Ishikawa (cell line): ENCODE results near the gene SMYD2.

Experiments used
- CEBPB ChIP-seq: IDR thresholded peaks from 2 replicates; pipeline ENCODE4 v1.6.1; 2012
- CREB1 ChIP-seq: IDR thresholded peaks from 2 replicates; pipeline ENCODE4 v1.6.1; 2012; ENCODE audit warnings: low read depth
- EGR1 ChIP-seq: IDR thresholded peaks from 2 replicates; pipeline ENCODE4 v1.6.1; 2012
- EP300 ChIP-seq: IDR thresholded peaks from 2 replicates; pipeline ENCODE4 v1.6.1; 2012; ENCODE audit warnings: borderline replicate concordance
- FOXM1 ChIP-seq: IDR thresholded peaks from 2 replicates; pipeline ENCODE4 v1.6.1; 2012; ENCODE audit warnings: low read depth, borderline replicate concordance
- NFIC ChIP-seq: IDR thresholded peaks from 2 replicates; pipeline ENCODE4 v1.6.1; 2012
- RAD21 ChIP-seq: IDR thresholded peaks from 2 replicates; pipeline ENCODE4 v1.6.1; 2012; ENCODE audit warnings: low read depth
- TAF1 ChIP-seq: IDR thresholded peaks from 2 replicates; pipeline ENCODE4 v1.6.1; 2012; ENCODE audit warnings: low read depth, mild to moderate bottlenecking
- TCF12 ChIP-seq: IDR thresholded peaks from 2 replicates; pipeline ENCODE4 v1.6.1; 2012; ENCODE audit warnings: low read depth
- TEAD4 ChIP-seq: IDR thresholded peaks from 2 replicates; pipeline ENCODE4 v1.6.1; 2012
- YY1 ChIP-seq: IDR thresholded peaks from 2 replicates; pipeline ENCODE4 v1.6.1; 2012; ENCODE audit warnings: low read depth
- ZBTB7A ChIP-seq: IDR thresholded peaks from 2 replicates; pipeline ENCODE4 v1.6.1; 2012; ENCODE audit warnings: low read depth
- TF ChIP-seq, protein P1 (sequence below): IDR thresholded peaks from 2 replicates; pipeline ENCODE4 v1.6.1; 2012
- TF ChIP-seq, protein P2 (sequence below): IDR thresholded peaks from 2 replicates; pipeline ENCODE4 v1.6.1; 2012; ENCODE audit warnings: low read depth, mild to moderate bottlenecking
- TF ChIP-seq, protein P3 (sequence below): IDR thresholded peaks from 2 replicates; pipeline ENCODE4 v1.6.1; 2012

SMYD2 gene

DNA sequence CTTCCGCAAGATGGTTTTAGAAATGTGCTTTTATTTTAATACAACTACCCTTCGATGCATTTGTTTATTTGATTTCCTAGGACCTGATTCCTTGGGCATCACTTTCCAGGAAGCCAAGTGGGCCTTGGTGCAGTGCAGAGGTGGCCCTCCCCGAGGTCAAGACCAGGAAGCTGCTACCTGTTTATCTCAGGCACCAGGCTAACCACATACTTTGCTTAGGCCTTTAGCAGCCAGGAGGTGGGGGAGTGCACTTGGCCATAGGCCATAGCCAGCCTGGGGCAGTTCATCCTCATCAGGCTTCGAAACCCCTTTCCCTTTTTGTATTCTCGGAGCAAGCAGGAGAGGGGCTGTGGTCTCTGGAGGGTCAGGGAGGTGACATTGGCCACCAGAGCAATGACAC is 45.4 kb downstream of the SMYD2 start:
- no peak for TF ChIP-seq YY1
- no peak for TF ChIP-seq NFIC
- TF ChIP-seq TAF1: no peak

DNA sequence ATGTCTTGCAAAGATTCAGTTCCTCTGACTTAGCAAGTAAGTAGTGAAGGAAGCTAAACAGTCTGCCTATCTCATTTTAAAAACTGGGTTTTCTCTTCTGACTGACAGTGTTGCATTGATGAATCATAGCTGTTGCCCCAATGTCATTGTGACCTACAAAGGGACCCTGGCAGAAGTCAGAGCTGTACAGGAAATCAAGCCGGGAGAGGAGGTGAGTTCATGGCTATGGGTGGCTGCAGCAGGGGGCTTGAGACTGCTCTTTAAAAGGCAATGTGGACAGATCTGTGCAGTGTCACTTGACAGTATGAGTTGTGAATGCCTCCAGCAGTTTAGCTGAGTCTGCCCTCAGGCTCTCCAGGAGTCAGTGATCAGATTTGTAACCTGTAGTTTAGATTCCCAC is 46.6 kb downstream of the SMYD2 start:
- TF ChIP-seq, protein P1, sequence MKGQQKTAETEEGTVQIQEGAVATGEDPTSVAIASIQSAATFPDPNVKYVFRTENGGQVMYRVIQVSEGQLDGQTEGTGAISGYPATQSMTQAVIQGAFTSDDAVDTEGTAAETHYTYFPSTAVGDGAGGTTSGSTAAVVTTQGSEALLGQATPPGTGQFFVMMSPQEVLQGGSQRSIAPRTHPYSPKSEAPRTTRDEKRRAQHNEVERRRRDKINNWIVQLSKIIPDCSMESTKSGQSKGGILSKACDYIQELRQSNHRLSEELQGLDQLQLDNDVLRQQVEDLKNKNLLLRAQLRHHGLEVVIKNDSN: no peak
- TF ChIP-seq TEAD4 (no peak), FOXM1 (no peak), CREB1 (no peak), RAD21 (no peak)
- TF ChIP-seq, protein P2, sequence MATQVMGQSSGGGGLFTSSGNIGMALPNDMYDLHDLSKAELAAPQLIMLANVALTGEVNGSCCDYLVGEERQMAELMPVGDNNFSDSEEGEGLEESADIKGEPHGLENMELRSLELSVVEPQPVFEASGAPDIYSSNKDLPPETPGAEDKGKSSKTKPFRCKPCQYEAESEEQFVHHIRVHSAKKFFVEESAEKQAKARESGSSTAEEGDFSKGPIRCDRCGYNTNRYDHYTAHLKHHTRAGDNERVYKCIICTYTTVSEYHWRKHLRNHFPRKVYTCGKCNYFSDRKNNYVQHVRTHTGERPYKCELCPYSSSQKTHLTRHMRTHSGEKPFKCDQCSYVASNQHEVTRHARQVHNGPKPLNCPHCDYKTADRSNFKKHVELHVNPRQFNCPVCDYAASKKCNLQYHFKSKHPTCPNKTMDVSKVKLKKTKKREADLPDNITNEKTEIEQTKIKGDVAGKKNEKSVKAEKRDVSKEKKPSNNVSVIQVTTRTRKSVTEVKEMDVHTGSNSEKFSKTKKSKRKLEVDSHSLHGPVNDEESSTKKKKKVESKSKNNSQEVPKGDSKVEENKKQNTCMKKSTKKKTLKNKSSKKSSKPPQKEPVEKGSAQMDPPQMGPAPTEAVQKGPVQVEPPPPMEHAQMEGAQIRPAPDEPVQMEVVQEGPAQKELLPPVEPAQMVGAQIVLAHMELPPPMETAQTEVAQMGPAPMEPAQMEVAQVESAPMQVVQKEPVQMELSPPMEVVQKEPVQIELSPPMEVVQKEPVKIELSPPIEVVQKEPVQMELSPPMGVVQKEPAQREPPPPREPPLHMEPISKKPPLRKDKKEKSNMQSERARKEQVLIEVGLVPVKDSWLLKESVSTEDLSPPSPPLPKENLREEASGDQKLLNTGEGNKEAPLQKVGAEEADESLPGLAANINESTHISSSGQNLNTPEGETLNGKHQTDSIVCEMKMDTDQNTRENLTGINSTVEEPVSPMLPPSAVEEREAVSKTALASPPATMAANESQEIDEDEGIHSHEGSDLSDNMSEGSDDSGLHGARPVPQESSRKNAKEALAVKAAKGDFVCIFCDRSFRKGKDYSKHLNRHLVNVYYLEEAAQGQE: no peak

DNA sequence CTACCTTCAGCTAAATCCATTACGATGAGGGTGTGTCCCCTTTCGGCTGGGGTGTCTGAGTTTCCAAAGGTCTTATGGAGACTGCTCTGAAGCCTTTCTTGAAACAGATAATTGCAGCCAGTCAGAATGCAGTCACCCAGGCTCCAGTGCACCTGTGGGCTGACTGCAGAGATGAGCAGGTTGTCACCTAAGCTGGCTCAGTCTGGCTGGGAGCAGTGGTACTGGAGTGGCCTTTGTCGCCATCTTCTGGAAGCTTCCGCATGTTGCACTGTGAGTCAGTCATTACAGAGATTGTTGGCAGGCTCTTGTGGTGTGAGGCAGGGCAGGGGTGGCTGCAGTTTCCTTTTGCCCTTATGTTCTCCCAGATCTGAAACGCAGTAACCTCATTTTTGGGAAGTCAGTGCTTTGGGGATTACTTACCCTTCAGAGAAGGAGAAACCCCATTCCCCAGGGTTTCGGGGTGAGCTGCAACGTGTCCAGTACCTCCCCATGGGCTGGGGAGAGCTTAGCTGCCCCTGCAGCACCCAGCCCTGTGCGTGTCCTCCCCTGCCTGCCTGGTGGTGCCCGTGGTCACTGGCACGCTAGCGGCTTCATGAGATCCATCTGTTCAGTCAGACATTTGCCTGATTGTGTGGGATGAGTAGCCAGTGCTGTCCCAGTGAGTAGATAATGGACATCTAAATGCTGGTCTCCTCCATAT is 48.0 kb downstream of the SMYD2 start:
- no peak for TF ChIP-seq TEAD4
- peak; percentile 94 for TF ChIP-seq RAD21
- TF ChIP-seq ZBTB7A: no peak
- no peak for TF ChIP-seq NFIC
- TF ChIP-seq EGR1: no peak
- no peak for TF ChIP-seq EP300
- TF ChIP-seq, protein P3, sequence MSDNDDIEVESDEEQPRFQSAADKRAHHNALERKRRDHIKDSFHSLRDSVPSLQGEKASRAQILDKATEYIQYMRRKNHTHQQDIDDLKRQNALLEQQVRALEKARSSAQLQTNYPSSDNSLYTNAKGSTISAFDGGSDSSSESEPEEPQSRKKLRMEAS: no peak
- TF ChIP-seq FOXM1: no peak

DNA sequence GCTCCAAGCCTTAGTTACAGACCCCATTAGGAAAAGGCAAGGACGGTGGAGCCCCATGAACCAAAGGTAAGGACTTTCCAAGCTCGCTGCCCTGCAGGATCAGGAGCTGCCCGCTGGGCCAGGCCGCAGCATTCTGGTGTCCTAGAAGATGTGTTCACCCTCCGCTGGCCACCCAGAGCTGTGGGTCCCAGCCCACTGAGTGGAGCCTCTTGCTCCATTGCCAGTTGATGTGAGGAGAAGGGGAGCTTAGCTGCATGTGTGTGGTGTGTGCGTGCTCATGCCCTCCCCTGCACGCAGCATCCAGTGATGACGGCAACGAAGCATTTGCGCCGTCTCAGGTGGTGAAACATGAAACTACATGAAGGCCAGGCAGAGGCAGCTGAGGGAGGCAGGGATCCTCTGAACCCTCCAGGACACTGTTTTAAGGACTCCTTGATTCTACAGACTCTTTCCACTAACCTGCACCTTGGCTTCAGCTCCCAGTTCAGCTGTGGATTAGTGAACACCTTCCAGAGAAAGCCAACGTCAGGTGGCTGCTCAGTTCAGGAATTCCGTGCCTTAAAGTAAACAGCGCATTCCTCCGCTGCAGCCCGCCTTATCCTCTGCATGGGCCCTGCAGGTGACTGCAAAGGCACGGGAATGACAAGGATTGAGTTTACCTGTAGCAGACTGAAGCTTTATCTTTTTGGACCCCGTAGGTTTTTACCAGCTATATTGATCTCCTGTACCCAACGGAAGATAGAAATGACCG is 48.7 kb downstream of the SMYD2 start:
- TF ChIP-seq, protein P1: no peak
- TF ChIP-seq TEAD4 (no peak), CEBPB (no peak), CREB1 (no peak), RAD21 (no peak), EP300 (no peak), FOXM1 (no peak), TCF12 (no peak), YY1 (no peak), TAF1 (no peak), NFIC (no peak), ZBTB7A (no peak), EGR1 (no peak)
- TF ChIP-seq, protein P2: no peak
- TF ChIP-seq, protein P3: no peak

DNA sequence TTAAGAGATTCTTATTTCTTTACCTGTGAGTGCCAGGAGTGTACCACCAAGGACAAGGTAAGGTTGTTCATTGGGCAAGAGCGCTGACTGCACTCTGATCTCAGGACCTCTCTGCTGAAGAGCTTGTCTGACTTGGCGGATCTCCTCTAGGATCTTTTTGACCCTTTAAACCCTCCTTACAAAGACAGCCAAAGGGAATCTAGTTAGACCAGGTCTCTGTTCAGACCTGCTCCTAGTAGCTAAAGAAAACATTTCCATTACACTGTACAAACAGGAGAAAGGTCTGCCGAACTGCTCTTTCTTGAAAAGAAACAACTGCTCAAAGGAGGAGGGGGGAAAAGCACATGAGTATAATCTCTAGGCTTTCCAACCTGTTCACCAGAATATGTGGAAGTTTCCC is 49.3 kb downstream of the SMYD2 start:
- TF ChIP-seq, protein P2: no peak
- TF ChIP-seq TEAD4 (no peak), CREB1 (no peak), TAF1 (no peak), TCF12 (no peak), YY1 (no peak), NFIC (no peak), FOXM1 (no peak), EGR1 (no peak), CEBPB (no peak), ZBTB7A (no peak), EP300 (no peak)
- TF ChIP-seq, protein P1: no peak
- TF ChIP-seq, protein P3: no peak
